BE2C (cell line): ENCODE measurements around the gene CCDC34.

Experiments
- DNase-seq: peaks from one replicate; pipeline ENCODE4 v3.0.0-alpha.2; 2020
- H3K27me3 ChIP-seq: fragments of 250-450 bp; sonication (Bioruptor Pico); 2 replicates; pipeline ENCODE4 v1.5.1; 2020; ENCODE audit warnings: mild to moderate bottlenecking
- H3K36me3 ChIP-seq: fragments of 250-450 bp; sonication (Bioruptor Pico); 2 replicates; pipeline ENCODE4 v1.5.1; 2020; ENCODE audit warnings: mild to moderate bottlenecking
- H3K4me1 ChIP-seq: fragments of 250-450 bp; sonication (Bioruptor Pico); 2 replicates; pipeline ENCODE4 v1.5.1; 2020
- H3K4me3 ChIP-seq: 2 replicates; pipeline ENCODE4 v1.5.1; 2011; ENCODE audit warnings: low read depth, low read length
- H3K9me3 ChIP-seq: fragments of 250-450 bp; sonication (Bioruptor Pico); 2 replicates; pipeline ENCODE4 v1.5.1; 2020
- CTCF ChIP-seq: IDR thresholded peaks from 2 replicates; pipeline ENCODE4 v1.5.1; 2012; ENCODE audit warnings: mild to moderate bottlenecking, low read depth, low read length

Gene CCDC34

GRCh38 chr11:27390318-27391295 lies 27.6 kb upstream of the CCDC34 start:
- DNase-seq = no peak

GRCh38 chr11:27388869-27389268 lies 25.9 kb upstream of the CCDC34 start:
- no peaks in the 10 kb centered on the region for H3K36me3 ChIP-seq
- H3K4me1 ChIP-seq = no peaks in the 10 kb centered on the region; the same call in 1 of the 2 replicates
- H3K9me3 ChIP-seq = no peaks in the 10 kb centered on the region
- H3K27me3 ChIP-seq = no peaks in the 10 kb centered on the region
- H3K4me3 ChIP-seq = no peak overlapping the region
- no peak for DNase-seq
- no peak for TF ChIP-seq CTCF

More at GRCh38 chr11:27390318-27391295, 27.6 kb upstream of the CCDC34 start:
- no peaks in the 10 kb centered on the region for H3K9me3 ChIP-seq
- no peaks in the 10 kb centered on the region; the same call in 1 of the 2 replicates for H3K4me1 ChIP-seq
- H3K36me3 ChIP-seq = no peaks in the 10 kb centered on the region
- no peaks in the 10 kb centered on the region for H3K27me3 ChIP-seq
- H3K4me3 ChIP-seq = no peak overlapping the region
- TF ChIP-seq CTCF = no peak

DNA sequence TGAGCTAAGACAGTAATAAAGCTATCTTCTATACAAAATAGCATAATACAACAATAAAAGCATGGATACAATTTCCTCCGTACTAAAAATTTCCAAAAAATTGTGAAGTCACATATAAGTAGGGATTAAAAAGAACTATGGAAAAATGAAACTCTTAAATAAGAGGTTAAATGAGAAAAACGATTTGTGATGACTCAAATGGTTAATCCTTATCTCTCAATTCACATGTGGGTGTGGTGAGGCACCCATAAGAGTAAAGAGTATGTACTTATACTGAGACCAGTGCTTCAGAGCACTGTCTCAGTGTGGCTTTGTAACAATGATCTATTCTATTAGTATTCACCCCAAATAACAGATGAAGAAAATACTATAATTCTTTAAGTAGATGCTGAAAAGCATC lies 25.0 kb upstream of the CCDC34 start:
- H3K36me3 ChIP-seq = no peaks in the 10 kb centered on the region
- TF ChIP-seq CTCF = no peak
- no peaks in the 10 kb centered on the region for H3K9me3 ChIP-seq
- H3K4me1 ChIP-seq = no peaks in the 10 kb centered on the region; the same call in 1 of the 2 replicates
- no peak overlapping the region for H3K4me3 ChIP-seq
- no peak for DNase-seq
- no peaks in the 10 kb centered on the region for H3K27me3 ChIP-seq

- H3K4me1 ChIP-seq = no peaks in the 10 kb centered on the region; the same call in 1 of the 2 replicates
- no peak for TF ChIP-seq CTCF
- no peaks in the 10 kb centered on the region for H3K9me3 ChIP-seq
- H3K27me3 ChIP-seq = no peaks in the 10 kb centered on the region
- no peak overlapping the region for H3K4me3 ChIP-seq
- H3K36me3 ChIP-seq = no peaks in the 10 kb centered on the region
- no peak for DNase-seq
These were observed 24.3 kb upstream of the CCDC34 start for GRCh38 chr11:27387362-27387761.

GRCh38 chr11:27386181-27386845 lies 23.3 kb upstream of the CCDC34 start:
- Histone ChIP-seq H3K4me3 (no peak overlapping the region), H3K36me3 (no peaks in the 10 kb centered on the region), H3K9me3 (no peaks in the 10 kb centered on the region), H3K4me1 (no peaks in the 10 kb centered on the region), H3K27me3 (no peaks in the 10 kb centered on the region)
- DNase-seq = no peak
- no peak for TF ChIP-seq CTCF

DNA sequence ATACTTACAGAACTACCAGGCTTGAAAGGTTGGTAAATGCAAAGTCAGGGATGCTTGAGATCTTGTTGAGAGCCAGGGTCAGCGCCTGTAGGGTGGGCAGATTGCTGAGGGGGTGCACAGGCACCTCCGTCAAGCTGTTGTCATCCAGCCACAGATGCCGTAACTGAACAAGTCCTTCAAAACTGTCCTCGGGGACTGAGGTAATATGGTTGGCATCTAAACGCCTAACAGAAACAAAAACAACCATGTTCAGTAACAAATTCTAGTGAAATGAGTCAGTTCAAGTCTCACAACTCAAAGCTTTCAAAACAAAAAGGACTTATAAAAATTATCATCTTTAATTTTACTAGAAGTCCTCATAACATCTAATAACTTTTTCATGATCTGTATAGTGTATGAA lies 22.2 kb upstream of the CCDC34 start:
- H3K4me1 ChIP-seq = no peaks in the 10 kb centered on the region
- H3K4me3 ChIP-seq = no peak overlapping the region
- H3K36me3 ChIP-seq = no peaks in the 10 kb centered on the region
- H3K27me3 ChIP-seq = no peaks in the 10 kb centered on the region
- no peaks in the 10 kb centered on the region for H3K9me3 ChIP-seq
- no peak for DNase-seq
- TF ChIP-seq CTCF = no peak
